ENCODE data around the gene TP53RK. TPM values are rescaled to one million over a fixed set of nuclear protein-coding genes. Genes with fewer than 3 reads are reported as not detected.

The TP53RK gene
- total and polyA plus RNA-seq, 2 of the 4 experiments (the other 2 are of a cell fraction) = 8.7 to 10.6 TPM

- dilution Hi-C loops (cut with HindIII; ENCODE audit: low sequenced_read_pairs, unreplicated experiment) = no loop called here
Observed at GRCh38 chr20:46651091-46651962, 37.9 kb downstream of the TP53RK start, which contains the start of gene SLC13A3. Gene SLC13A3 (minus strand): TSS chr20:46651459. CDS start chr20:46651421, 38 bp downstream.

More at GRCh38 chr20:46651091-46651962, 37.9 kb downstream of the TP53RK start, which contains the start of gene SLC13A3:
- no peak within 1 kb of the TSS for H2AFZ ChIP-seq (replicated peaks; ENCODE audit: low read length, poor library complexity)
- H2BK20ac ChIP-seq (ENCODE audit: low read depth, low read length) = no peak within 1 kb of the TSS
- no peak within 1 kb of the TSS for H4K5ac ChIP-seq (ENCODE audit: low read depth, low read length)
- no peak within 1 kb of the TSS for H3K56ac ChIP-seq (ENCODE audit: extremely low read depth, insufficient read depth, low read length)
- no peak within 1 kb of the TSS; the same call in 1 of the 2 replicates for H3K4me2 ChIP-seq (ENCODE audit: low read depth, low read length)
- no peak within 1 kb of the TSS for H2BK120ac ChIP-seq (ENCODE audit: low read depth, low read length)
- no peak within 1 kb of the TSS for H3K14ac ChIP-seq (replicated peaks; ENCODE audit: low read depth, low read length)
- peaks cover 27% of the 10 kb centered on the region for H3K27me3 ChIP-seq (ENCODE audit: control insufficient read depth, insufficient read depth, low read length)
- WGBS, 2 experiments (ENCODE audit: extremely low coverage in 2 of 2, insufficient read length in 1 of 2) = 21% methylated on average over 16 of the region's 55 CpGs; no CpG with 5 or more reads in 1 of the 2 experiments
- H4K8ac ChIP-seq (ENCODE audit: low read depth in 2 of 2, low read length in 2 of 2) = no peak within 1 kb of the TSS
- no peaks in the 10 kb centered on the region for H3K9me1 ChIP-seq (ENCODE audit: insufficient read depth, low read length)
- no peak within 1 kb of the TSS for H3K9ac ChIP-seq (ENCODE audit: low read depth, low read length)
- in situ Hi-C loops (cut with MboI; ENCODE audit: low sequenced_read_pairs) (no loop called here), intact Hi-C loops (cut with micrococcal nuclease) (loop anchor here (10.0 kb wide), 1 partner anchor 57 kb away; no protein-coding TSS in a partner anchor)
- H2AK5ac ChIP-seq (ENCODE audit: low read depth, low read length) = no peak within 1 kb of the TSS
- no peak within 1 kb of the TSS for H3K23ac ChIP-seq (ENCODE audit: low read depth, low read length)
- H3K18ac ChIP-seq (ENCODE audit: low read depth, low read length) = no peak within 1 kb of the TSS
- H2BK15ac ChIP-seq (ENCODE audit: low read depth, low read length) = no peak within 1 kb of the TSS
- no peak within 1 kb of the TSS for H3K27ac ChIP-seq (ENCODE audit: insufficient read depth, low read length)
- H3K4me1 ChIP-seq (ENCODE audit: control insufficient read depth, insufficient read depth, low read length) = peaks cover 3% of the 10 kb centered on the region; the same call in 1 of the 2 replicates
- no peak within 1 kb of the TSS for H2AK9ac ChIP-seq (replicated peaks; ENCODE audit: low read depth, low read length, poor library complexity)
- POLR2A ChIA-PET (ENCODE audit: unreplicated experiment) = no interaction called here
- no peak within 1 kb of the TSS for H2BK5ac ChIP-seq (ENCODE audit: low read depth, low read length, poor library complexity, severe bottlenecking)
- DNase-seq = no peak
- no peaks in the 10 kb centered on the region for H3K36me3 ChIP-seq (ENCODE audit: control insufficient read depth, insufficient read depth, low read length)
- no peak within 1 kb of the TSS for H3K4ac ChIP-seq (ENCODE audit: low read depth, low read length)
- no peaks in the 10 kb centered on the region for H4K20me1 ChIP-seq (ENCODE audit: insufficient read depth, low read length)
- H3K4me3 ChIP-seq (ENCODE audit: insufficient read depth, low read depth, low read length) = no peak within 1 kb of the TSS; the same call in 1 of the 2 replicates
- TF ChIP-seq MAFK (IDR thresholded peaks at IDR 0.05; ENCODE audit: low read depth, low read length) (no peak), RFX5 (IDR thresholded peaks at IDR 0.05; ENCODE audit: low read depth, low read length) (no peak), NFE2L2 (IDR thresholded peaks at IDR 0.05; ENCODE audit: low read depth, low read length) (no peak), CEBPB (IDR thresholded peaks at IDR 0.05; ENCODE audit: low read depth, low read length) (no peak), RAD21 (IDR thresholded peaks at IDR 0.05; ENCODE audit: low read length) (no peak), MAZ (IDR thresholded peaks at IDR 0.05; ENCODE audit: borderline replicate concordance, low read depth, low read length) (no peak), BHLHE40 (IDR thresholded peaks at IDR 0.05; ENCODE audit: low read depth, low read length) (no peak), MXI1 (IDR thresholded peaks at IDR 0.05; ENCODE audit: borderline replicate concordance, low read depth, low read length) (no peak), CTCF (conservative IDR thresholded peaks at IDR 0.05; ENCODE audit: low read depth, low read length) (no peak), RCOR1 (IDR thresholded peaks at IDR 0.05; ENCODE audit: insufficient replicate concordance, low read length) (no peak)
- no peak for ATAC-seq (ENCODE audit: low read depth)
- no peak within 1 kb of the TSS for H4K91ac ChIP-seq (ENCODE audit: insufficient read depth, low read depth, low read length)
- CTCF ChIA-PET = interaction anchor here (0.5 kb wide), 1 partner anchor 28 kb away, joined by 5 read pairs; no protein-coding TSS in a partner anchor
- no TSS peak for BruUV-seq (replicated peaks)
- no peaks in the 10 kb centered on the region for H3K79me1 ChIP-seq (ENCODE audit: low read depth in 1 of 2, low read length in 2 of 2)
- H3K9me3 ChIP-seq (ENCODE audit: control insufficient read depth, insufficient read depth, low read length) = no peaks in the 10 kb centered on the region

Data from IMR-90 (cell line).